HCT116 (cell line): ENCODE data around the gene CCDC88C. TPM values are rescaled to one million over a fixed set of nuclear protein-coding genes. Genes with fewer than 3 reads are reported as not detected.
A peak's percentile ranks its signal among the peaks of the same experiment; 100 is the strongest.
"Not testable (repeated sequence)": the region's sequence is repeated elsewhere in the genome, so short reads cannot be mapped to it uniquely, and the experiment has no call there.

Experiments
- ATAC-seq: fragments of 200-7000 bp; cut with Tn5 transposase; 2 replicates; pipeline ENCODE4 v1.9.1; 2020; ENCODE audit warnings: mild to moderate bottlenecking, moderate library complexity
- BruUV-seq: library from RNA; stranded (reverse); fragments of 400-500 nt; replicated peaks from 2 replicates; lab custom pipeline; 2021; lab: Mats Ljungman, UMichigan
- CTCF ChIA-PET: fragments of 300-600 bp; sonication (Branson Sonifier 250); formaldehyde crosslinking; loops from one replicate; lab custom pipeline; 2021; ENCODE audit warnings: antibody characterized with exemption; lab: Charles Lee
- POLR2A ChIA-PET: fragments of 300-600, 350-600 bp; sonication (Branson Sonifier 250); formaldehyde crosslinking; loops from one replicate; lab custom pipeline; 2021; ENCODE audit warnings: antibody characterized with exemption; lab: Charles Lee
- RAD21 ChIA-PET, 2 experiments: fragments of 300-600 bp; sonication (Branson Sonifier 250); formaldehyde crosslinking; loops; one replicate each; lab custom pipeline; 2023; ENCODE audit warnings: low total read pairs in 2 of 2; ENCODE audit not compliant: uncharacterized antibody in 2 of 2, unreplicated experiment in 2 of 2, low non-redundant PET in 1 of 2; lab: Charles Lee
- DNase-seq: peaks from one replicate; pipeline ENCODE4 v3.0.0-alpha.2; 2010; ENCODE audit warnings: low read depth, low spot score
- H2AFZ ChIP-seq: fragments of 200-600 bp; shearing (Covaris generic), sonication (generic); 2 replicates; pipeline ENCODE4 v1.6.1; 2017; ENCODE audit warnings: low read depth, mixed run types, mixed read lengths, antibody characterized with exemption, low read length; ENCODE audit not compliant: poor library complexity, severe bottlenecking
- H3K27ac ChIP-seq: 2 replicates; pipeline ENCODE4 v1.5.1; 2012; ENCODE audit warnings: low read depth, low read length
- H3K27me3 ChIP-seq: fragments of 200-600 bp; sonication (generic); 2 replicates; pipeline ENCODE4 v1.6.1; 2016; ENCODE audit warnings: mixed run types, low read length, mixed read lengths; ENCODE audit not compliant: insufficient read depth
- H3K36me3 ChIP-seq, 2 experiments: fragments of 200-500 bp in 1 of 2; fragments of 200-600 bp in 1 of 2; sonication (Bioruptor generic) in 1 of 2; sonication (generic) in 1 of 2; 2 replicates each; pipeline versions ENCODE4 v1.5.1 to v1.6.1; 2014 to 2016; ENCODE audit warnings: low read length in 2 of 2, inconsistent platforms in 1 of 2, mixed read lengths in 1 of 2, mixed run types in 1 of 2; ENCODE audit not compliant: insufficient read depth in 2 of 2, control insufficient read depth in 1 of 2
- H3K4me1 ChIP-seq, 2 experiments: fragments of 200-600 bp in 1 of 2; sonication (generic) in 1 of 2; 2 replicates each; pipeline versions ENCODE4 v1.5.1 to v1.6.1; 2012 to 2017; ENCODE audit warnings: low read length in 2 of 2, inconsistent platforms in 1 of 2, mild to moderate bottlenecking in 1 of 2, mixed read lengths in 1 of 2, mixed run types in 1 of 2, moderate library complexity in 1 of 2; ENCODE audit not compliant: insufficient read depth in 2 of 2, control insufficient read depth in 1 of 2
- H3K4me2 ChIP-seq: fragments of 200-600 bp; sonication (generic); 2 replicates; pipeline ENCODE4 v1.6.1; 2017; ENCODE audit warnings: mixed run types, low read length, mixed read lengths
- H3K4me3 ChIP-seq, 2 experiments: fragments of 200-600 bp in 1 of 2; sonication (generic) in 1 of 2; replicated peaks in 1 of 2; 2 replicates each; pipeline ENCODE4 v1.5.1; 2011 to 2016; ENCODE audit warnings: low read length in 2 of 2, control low read depth in 1 of 2, low read depth in 1 of 2, mild to moderate bottlenecking in 1 of 2, mixed read lengths in 1 of 2, mixed run types in 1 of 2
- H3K79me2 ChIP-seq: fragments of 200-600 bp; sonication (generic); 2 replicates; pipeline ENCODE4 v1.6.1; 2017; ENCODE audit warnings: mild to moderate bottlenecking, mixed run types, low read length, moderate library complexity, mixed read lengths; ENCODE audit not compliant: insufficient read depth
- H3K9ac ChIP-seq: fragments of 200-600 bp; sonication (generic); 2 replicates; pipeline ENCODE4 v1.6.1; 2016; ENCODE audit warnings: low read length, mixed read lengths
- H3K9me2 ChIP-seq: fragments of 200-600 bp; sonication (generic), shearing (Covaris generic); 2 replicates; pipeline ENCODE4 v1.6.1; 2017; ENCODE audit warnings: mixed run types, mild to moderate bottlenecking, moderate library complexity; ENCODE audit not compliant: insufficient read depth
- H3K9me3 ChIP-seq, 2 experiments: fragments of 200-500 bp in 1 of 2; fragments of 200-600 bp in 1 of 2; sonication (Bioruptor generic) in 1 of 2; sonication (generic) in 1 of 2; 2 replicates each; pipeline ENCODE4 v1.6.1; 2014 to 2017; ENCODE audit warnings: low read length in 2 of 2, mixed read lengths in 2 of 2, inconsistent platforms in 1 of 2, low read depth in 1 of 2, mild to moderate bottlenecking in 1 of 2, mixed run types in 1 of 2, moderate library complexity in 1 of 2; ENCODE audit not compliant: control insufficient read depth in 1 of 2, insufficient read depth in 1 of 2
- H4K20me1 ChIP-seq: fragments of 200-600 bp; sonication (generic), shearing (Covaris generic); 2 replicates; pipeline ENCODE4 v1.6.1; 2017; ENCODE audit warnings: mixed run types, mild to moderate bottlenecking, moderate library complexity; ENCODE audit not compliant: insufficient read depth
- CEBPB ChIP-seq: IDR thresholded peaks from 2 replicates; pipeline ENCODE4 v1.6.1; 2012; ENCODE audit warnings: low read depth
- EGR1 ChIP-seq: IDR thresholded peaks from 2 replicates; pipeline ENCODE4 v1.6.1; 2012; ENCODE audit warnings: low read depth
- ELF1 ChIP-seq: IDR thresholded peaks from 2 replicates; pipeline ENCODE4 v1.6.1; 2012; ENCODE audit warnings: low read depth, borderline replicate concordance
- EZH2 ChIP-seq: fragments of 200-600 bp; sonication (generic); IDR thresholded peaks from 2 replicates; pipeline ENCODE4 v1.6.1; 2017; ENCODE audit warnings: antibody characterized with exemption, mixed run types
- JUND ChIP-seq: IDR thresholded peaks from 2 replicates; pipeline ENCODE4 v1.6.1; 2012
- POLR2AphosphoS5 ChIP-seq: IDR thresholded peaks from 2 replicates; pipeline ENCODE4 v1.6.1; 2011; ENCODE audit warnings: mild to moderate bottlenecking, low read depth, low read length, moderate library complexity
- RAD21 ChIP-seq: IDR thresholded peaks from 2 replicates; pipeline ENCODE4 v1.6.1; 2012; ENCODE audit warnings: low read depth, mild to moderate bottlenecking
- SIN3A ChIP-seq: IDR thresholded peaks from 2 replicates; pipeline ENCODE4 v1.6.1; 2012; ENCODE audit warnings: low read depth
- SRF ChIP-seq: IDR thresholded peaks from 2 replicates; pipeline ENCODE4 v1.6.1; 2012; ENCODE audit warnings: low read depth
- TCF7L2 ChIP-seq: IDR thresholded peaks from 2 replicates; pipeline ENCODE4 v1.7.0; 2011; ENCODE audit warnings: borderline replicate concordance, inconsistent platforms; ENCODE audit not compliant: insufficient read depth, insufficient read length; ENCODE audit errors: extremely low read depth
- YY1 ChIP-seq: IDR thresholded peaks from 2 replicates; pipeline ENCODE4 v1.6.1; 2011; ENCODE audit warnings: low read length, low read depth, moderate library complexity, mild to moderate bottlenecking; ENCODE audit not compliant: insufficient replicate concordance; ENCODE audit errors: extremely low read depth
- ZNF274 ChIP-seq: fragments of 200-500 bp; sonication (Bioruptor generic); IDR thresholded peaks from 2 replicates; pipeline ENCODE4 v1.6.1; 2014; ENCODE audit warnings: mild to moderate bottlenecking, low read depth, low read length, inconsistent platforms
- intact Hi-C: fragments of 100-400 bp; cut with micrococcal nuclease; formaldehyde crosslinking; loops from 2 replicates; pipeline ENCODE4 v1.10.0; 2022
- total RNA-seq: library from RNA; stranded (reverse); gene quantifications from one replicate; pipeline ENCODE4 v1.2.1, GENCODE V29; 2021; ENCODE audit not compliant: unreplicated experiment
- TF ChIP-seq, protein P1 (sequence below), 3 experiments: fragments of 200-600 bp in 1 of 3; sonication (generic) in 1 of 3; IDR thresholded peaks in 2 of 3; conservative IDR thresholded peaks in 1 of 3; 2 replicates each; pipeline ENCODE4 v1.5.1; 2012 to 2017; ENCODE audit warnings: low read depth in 2 of 3, low read length in 2 of 3, antibody characterized with exemption in 1 of 3, borderline replicate concordance in 1 of 3, control low read depth in 1 of 3, mild to moderate bottlenecking in 1 of 3, mixed read lengths in 1 of 3, mixed run types in 1 of 3, moderate library complexity in 1 of 3; ENCODE audit not compliant: insufficient read depth in 1 of 3
- TF ChIP-seq, protein P2 (sequence below): IDR thresholded peaks from 2 replicates; pipeline ENCODE4 v1.6.1; 2012

The CCDC88C gene
- total RNA-seq, 1 experiment from 2014 or later = 20.8 TPM

DNA sequence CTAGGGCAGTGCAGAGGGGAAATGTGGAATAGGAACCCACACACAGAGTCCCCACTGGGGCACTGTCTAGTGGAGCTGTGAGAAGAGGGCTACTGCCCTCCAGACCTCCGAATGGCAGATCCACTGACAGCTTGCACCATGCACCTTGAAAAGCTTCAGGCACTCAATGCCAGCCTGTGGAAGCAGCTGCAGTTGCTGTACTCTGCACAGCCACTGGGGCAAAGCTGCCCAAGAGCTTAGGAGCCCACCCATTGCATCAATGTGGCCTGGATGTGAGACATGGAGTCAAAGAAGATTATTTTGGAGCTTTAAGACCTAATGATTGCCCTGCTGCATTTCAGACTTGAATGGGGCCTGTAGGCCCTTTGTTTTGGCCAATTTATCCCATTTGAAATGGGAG is 21.7 kb upstream of the CCDC88C start:
- no peaks in the 10 kb centered on the region for H3K36me3 ChIP-seq
- no peak overlapping the region for H3K4me3 ChIP-seq
- intact Hi-C loops = no loop called here
- ChIA-PET RAD21 (no interaction called here), POLR2A (no interaction called here), CTCF (no interaction called here)
- no peak overlapping the region for H3K9ac ChIP-seq
- H3K9me2 ChIP-seq = no peaks in the 10 kb centered on the region
- no peak overlapping the region for H2AFZ ChIP-seq
- H3K79me2 ChIP-seq = no peaks in the 10 kb centered on the region
- H3K27me3 ChIP-seq = no peaks in the 10 kb centered on the region
- H3K9me3 ChIP-seq = peaks cover 0 to 6% of the 10 kb centered on the region in 2 experiments; a peak in 2 of 4 replicates
- no peak overlapping the region for H3K4me2 ChIP-seq
- H4K20me1 ChIP-seq = no peaks in the 10 kb centered on the region
- no peak for DNase-seq
- BruUV-seq = no TSS peak
- peak; percentile 64 for ATAC-seq
- TF ChIP-seq ELF1 = no peak
- TF ChIP-seq, protein P1, sequence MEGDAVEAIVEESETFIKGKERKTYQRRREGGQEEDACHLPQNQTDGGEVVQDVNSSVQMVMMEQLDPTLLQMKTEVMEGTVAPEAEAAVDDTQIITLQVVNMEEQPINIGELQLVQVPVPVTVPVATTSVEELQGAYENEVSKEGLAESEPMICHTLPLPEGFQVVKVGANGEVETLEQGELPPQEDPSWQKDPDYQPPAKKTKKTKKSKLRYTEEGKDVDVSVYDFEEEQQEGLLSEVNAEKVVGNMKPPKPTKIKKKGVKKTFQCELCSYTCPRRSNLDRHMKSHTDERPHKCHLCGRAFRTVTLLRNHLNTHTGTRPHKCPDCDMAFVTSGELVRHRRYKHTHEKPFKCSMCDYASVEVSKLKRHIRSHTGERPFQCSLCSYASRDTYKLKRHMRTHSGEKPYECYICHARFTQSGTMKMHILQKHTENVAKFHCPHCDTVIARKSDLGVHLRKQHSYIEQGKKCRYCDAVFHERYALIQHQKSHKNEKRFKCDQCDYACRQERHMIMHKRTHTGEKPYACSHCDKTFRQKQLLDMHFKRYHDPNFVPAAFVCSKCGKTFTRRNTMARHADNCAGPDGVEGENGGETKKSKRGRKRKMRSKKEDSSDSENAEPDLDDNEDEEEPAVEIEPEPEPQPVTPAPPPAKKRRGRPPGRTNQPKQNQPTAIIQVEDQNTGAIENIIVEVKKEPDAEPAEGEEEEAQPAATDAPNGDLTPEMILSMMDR (IDR thresholded peaks at IDR 0.05 in 2 of 3, conservative IDR thresholded peaks at IDR 0.05 in 1 of 3; ENCODE audit: borderline replicate concordance in 1 of 3, insufficient read depth in 1 of 3, low read depth in 2 of 3, low read length in 2 of 3) = 0 out of 6 replicates have a peak, but pooled peaks of 2 of the 3 experiments have one; percentile 13 to 16
- TF ChIP-seq JUND = no peak
- no peak overlapping the region for H3K27ac ChIP-seq
- H3K4me1 ChIP-seq = no peaks in the 10 kb centered on the region

DNA sequence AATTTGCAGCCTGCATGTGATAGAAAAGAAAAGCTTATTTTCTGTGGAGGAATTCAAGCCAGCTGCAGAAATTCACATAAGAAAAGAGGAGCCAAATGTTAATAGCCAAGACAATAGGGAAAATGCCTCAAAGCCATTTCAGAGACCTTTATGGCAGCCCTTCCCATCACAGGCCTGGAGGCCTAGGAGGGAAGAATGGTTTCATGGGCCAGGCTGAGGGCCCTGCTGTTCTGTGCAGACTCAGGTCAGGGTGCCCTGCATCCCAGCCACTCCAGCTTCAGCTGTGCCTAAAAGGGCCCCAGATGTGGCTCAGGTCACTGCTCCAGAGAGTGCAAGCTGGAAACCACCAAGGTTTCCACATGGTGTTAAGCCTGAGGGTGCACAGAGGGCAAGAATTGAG is 21.2 kb upstream of the CCDC88C start:
- Histone ChIP-seq H3K79me2 (no peaks in the 10 kb centered on the region), H3K4me1 (no peaks in the 10 kb centered on the region), H3K9me2 (no peaks in the 10 kb centered on the region), H3K27me3 (no peaks in the 10 kb centered on the region), H3K27ac (no peak overlapping the region), H4K20me1 (no peaks in the 10 kb centered on the region), H3K4me3 (no peak overlapping the region), H3K4me2 (no peak overlapping the region), H3K9ac (no peak overlapping the region), H2AFZ (no peak overlapping the region), H3K9me3 (peaks cover 0 to 6% of the 10 kb centered on the region in 2 experiments; a peak in 2 of 4 replicates), H3K36me3 (no peaks in the 10 kb centered on the region)
- intact Hi-C loops = no loop called here
- POLR2A ChIA-PET = no interaction called here
- RAD21 ChIA-PET = no interaction called here
- DNase-seq = no peak
- ATAC-seq = no peak
- CTCF ChIA-PET = no interaction called here
- no TSS peak for BruUV-seq
- TF ChIP-seq ZNF274 (no peak), CEBPB (no peak), YY1 (no peak), SIN3A (no peak), EGR1 (no peak), SRF (no peak), EZH2 (no peak), RAD21 (no peak), POLR2AphosphoS5 (no peak), TCF7L2 (no peak)
- TF ChIP-seq, protein P2, sequence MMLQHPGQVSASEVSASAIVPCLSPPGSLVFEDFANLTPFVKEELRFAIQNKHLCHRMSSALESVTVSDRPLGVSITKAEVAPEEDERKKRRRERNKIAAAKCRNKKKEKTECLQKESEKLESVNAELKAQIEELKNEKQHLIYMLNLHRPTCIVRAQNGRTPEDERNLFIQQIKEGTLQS = no peak

DNA sequence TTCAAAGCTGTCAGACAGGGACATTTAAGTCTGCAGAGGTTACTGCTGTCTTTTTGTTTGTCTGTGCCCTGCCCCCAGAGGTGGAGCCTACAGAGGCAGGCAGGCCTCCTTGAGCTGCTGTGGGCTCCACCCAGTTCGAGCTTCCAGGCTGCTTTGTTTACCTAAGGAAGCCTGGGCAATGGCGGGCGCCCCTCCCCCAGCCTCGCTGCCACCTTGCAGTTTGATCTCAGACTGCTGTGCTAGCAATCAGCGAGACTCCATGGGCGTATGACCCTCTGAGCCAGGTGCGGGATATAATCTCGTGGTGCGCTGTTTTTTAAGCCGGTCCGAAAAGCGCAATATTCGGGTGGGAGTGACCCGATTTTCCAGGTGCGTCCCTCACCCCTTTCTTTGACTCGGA is 18.6 kb upstream of the CCDC88C start:
- H3K4me1 ChIP-seq, POLR2A ChIA-PET, ATAC-seq, BruUV-seq, H3K4me3 ChIP-seq, DNase-seq, H3K79me2 ChIP-seq, H2AFZ ChIP-seq, intact Hi-C loops, H3K27me3 ChIP-seq, H3K9ac ChIP-seq, H3K9me2 ChIP-seq, RAD21 ChIA-PET, H3K9me3 ChIP-seq, H4K20me1 ChIP-seq, H3K4me2 ChIP-seq, H3K27ac ChIP-seq, H3K36me3 ChIP-seq, CTCF ChIA-PET: not testable (repeated sequence)
